Measurements from ENCODE around the gene POU2F1. TPM values are rescaled to one million over a fixed set of nuclear protein-coding genes. Genes with fewer than 3 reads are reported as not detected.
"Not testable (repeated sequence)": the region's sequence is repeated elsewhere in the genome, so short reads cannot be mapped to it uniquely, and the experiment has no call there.

Gene POU2F1
- total RNA-seq, 4 donors from 2014 or later: 21.0 to 33.7 (median 21.8) TPM

- no peaks in the 10 kb centered on the region for H3K27me3 ChIP-seq
- H3K4me1 ChIP-seq: peaks cover 0 to 29% (median 0%) of the 10 kb centered on the region in 4 donors
- H3K36me3 ChIP-seq: no peaks in the 10 kb centered on the region
- no peak overlapping the region for H3K4me3 ChIP-seq
- H3K9me3 ChIP-seq: no peaks in the 10 kb centered on the region
- no peak overlapping the region for H3K27ac ChIP-seq
- no peak for DNase-seq (ENCODE audit: low spot score in 2 of 2)
- TF ChIP-seq CTCF (IDR thresholded peaks at IDR 0.05): no peak
- no peak for TF ChIP-seq POLR2A (IDR thresholded peaks at IDR 0.05)
- TF ChIP-seq EP300 (IDR thresholded peaks at IDR 0.05): no peak
- 81 to 92% methylated on average over 3 of the region's 3 CpGs for WGBS, 2 donors
Measured at GRCh38 chr1:167237000-167237399, 16.3 kb downstream of the POU2F1 start.

DNA sequence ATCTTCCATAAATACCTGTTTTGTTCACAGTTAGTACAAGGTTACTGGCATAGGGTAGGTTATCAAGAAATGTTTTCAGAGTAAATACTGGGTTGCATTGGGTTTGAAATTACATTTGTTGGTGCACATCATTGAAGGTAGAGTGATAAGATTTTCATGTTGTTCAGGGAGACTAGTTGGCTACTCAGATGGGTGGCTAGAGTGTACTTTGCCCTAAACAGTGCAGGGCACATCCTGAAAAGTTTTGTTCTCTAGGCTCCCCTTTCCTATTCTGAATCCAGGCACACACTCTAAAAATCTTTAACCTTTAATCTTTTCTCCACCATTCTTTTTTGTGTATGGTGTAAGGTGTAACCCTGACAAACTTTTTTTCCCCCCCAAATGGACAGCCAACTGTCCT lies 18.0 kb downstream of the POU2F1 start:
- Histone ChIP-seq H3K4me1 (peaks cover 0 to 22% (median 0%) of the 10 kb centered on the region in 4 donors), H3K27me3 (no peaks in the 10 kb centered on the region), H3K9me3 (no peaks in the 10 kb centered on the region), H3K27ac (no peak overlapping the region), H3K36me3 (peaks cover 0 to under 1% (median 0%) of the 10 kb centered on the region in 3 donors), H3K4me3 (no peak overlapping the region)
- no peak for TF ChIP-seq EP300 (IDR thresholded peaks at IDR 0.05)
- TF ChIP-seq CTCF (IDR thresholded peaks at IDR 0.05): no peak
- no peak for TF ChIP-seq POLR2A (IDR thresholded peaks at IDR 0.05)
- no peak for DNase-seq (ENCODE audit: low spot score in 2 of 2)

GRCh38 chr1:167239257-167239656 lies 18.6 kb downstream of the POU2F1 start:
- no peak for DNase-seq (ENCODE audit: low spot score in 2 of 2)
- WGBS, 2 donors: 88 to 95% methylated on average over 2 of the region's 2 CpGs
- no peaks in the 10 kb centered on the region for H3K9me3 ChIP-seq

GRCh38 chr1:167244244-167244643 lies 23.6 kb downstream of the POU2F1 start:
- peaks cover 0 to 6% (median 0%) of the 10 kb centered on the region in 3 donors for H3K36me3 ChIP-seq
- WGBS, 2 donors: 78 to 92% methylated on average over 2 of the region's 2 CpGs

More at GRCh38 chr1:167239257-167239656, 18.6 kb downstream of the POU2F1 start:
- Histone ChIP-seq H3K27me3 (no peaks in the 10 kb centered on the region), H3K4me1 (peaks cover 0 to 17% (median 0%) of the 10 kb centered on the region in 4 donors), H3K36me3 (peaks cover 0 to 6% (median 0%) of the 10 kb centered on the region in 3 donors), H3K27ac (no peak overlapping the region), H3K4me3 (no peak overlapping the region)
- TF ChIP-seq CTCF (IDR thresholded peaks at IDR 0.05) (no peak), EP300 (IDR thresholded peaks at IDR 0.05) (no peak), POLR2A (IDR thresholded peaks at IDR 0.05) (no peak)

GRCh38 chr1:167245168-167245567 lies 24.5 kb downstream of the POU2F1 start:
- not testable (repeated sequence) for H3K36me3 ChIP-seq; H3K9me3 ChIP-seq; H3K27me3 ChIP-seq; DNase-seq (ENCODE audit: low spot score in 2 of 2); H3K4me3 ChIP-seq; H3K27ac ChIP-seq; H3K4me1 ChIP-seq
- 85 to 90% methylated on average over 5 of the region's 5 CpGs for WGBS, 2 donors

More at GRCh38 chr1:167244244-167244643, 23.6 kb downstream of the POU2F1 start:
- Histone ChIP-seq H3K27ac (no peak overlapping the region), H3K9me3 (no peaks in the 10 kb centered on the region), H3K4me3 (no peak overlapping the region), H3K27me3 (no peaks in the 10 kb centered on the region), H3K4me1 (peaks cover 0 to 6% (median 0%) of the 10 kb centered on the region in 4 donors)
- no peak for DNase-seq (ENCODE audit: low spot score in 2 of 2)
- TF ChIP-seq EP300 (IDR thresholded peaks at IDR 0.05) (no peak), CTCF (IDR thresholded peaks at IDR 0.05) (no peak), POLR2A (IDR thresholded peaks at IDR 0.05) (no peak)

DNA sequence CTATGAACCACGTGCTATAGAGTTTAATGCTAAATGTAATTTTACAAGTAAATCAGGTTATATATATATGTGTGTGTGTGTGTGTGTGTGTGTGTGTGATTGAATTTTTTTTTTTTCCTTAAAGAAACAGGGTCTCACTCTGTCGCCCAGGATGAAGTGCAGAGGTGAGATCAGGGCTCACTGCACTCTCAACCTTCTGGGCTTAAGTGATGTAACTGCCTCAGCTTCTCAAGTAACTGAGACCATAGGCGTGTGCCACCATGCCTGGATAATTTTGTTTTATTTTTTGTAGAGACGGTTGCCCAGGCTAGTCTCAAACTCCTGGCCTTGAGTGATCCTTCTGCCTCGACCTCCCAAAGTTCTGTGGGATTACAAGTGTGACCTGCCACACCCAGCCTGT lies 26.3 kb downstream of the POU2F1 start:
- H3K4me3 ChIP-seq: no peak overlapping the region
- H3K27me3 ChIP-seq: no peaks in the 10 kb centered on the region
- 72% methylated on average over 5 of the region's 5 CpGs for WGBS, 2 donors
- H3K9me3 ChIP-seq: no peaks in the 10 kb centered on the region
- TF ChIP-seq EP300 (IDR thresholded peaks at IDR 0.05): no peak
- no peak for TF ChIP-seq POLR2A (IDR thresholded peaks at IDR 0.05)
- TF ChIP-seq CTCF (IDR thresholded peaks at IDR 0.05): no peak
- no peak for DNase-seq (ENCODE audit: low spot score in 2 of 2)
- no peak overlapping the region for H3K27ac ChIP-seq
- peaks cover 0 to 6% (median 0%) of the 10 kb centered on the region in 4 donors for H3K4me1 ChIP-seq
- H3K36me3 ChIP-seq: peaks cover 0 to 6% (median 0%) of the 10 kb centered on the region in 3 donors

All from tibial nerve (tissue), 4 donors.